Ascending aorta (tissue), 2 donors: ENCODE measurements around the gene NR2F1-AS1. TPM values are rescaled to one million over a fixed set of nuclear protein-coding genes. Genes with fewer than 3 reads are reported as not detected.
"Not testable (repeated sequence)": the region's sequence is repeated elsewhere in the genome, so short reads cannot be mapped to it uniquely, and the experiment has no call there.

Source experiments
- DNase-seq, 2 donors: peaks; one replicate each; pipeline ENCODE4 v3.0.0-alpha.2; 2019; ENCODE audit warnings: low spot score in 2 of 2
- H3K27ac ChIP-seq, 2 donors: fragments of 200-600 bp; sonication (generic); one replicate each; pipeline ENCODE4 v1.5.1; 2016 to 2017; ENCODE audit warnings: mild to moderate bottlenecking in 1 of 2
- H3K27me3 ChIP-seq: fragments of 200-600 bp; sonication (generic); one replicate; pipeline ENCODE4 v1.5.1; 2017
- H3K36me3 ChIP-seq, 2 donors: fragments of 200-600 bp; sonication (generic); one replicate each; pipeline ENCODE4 v1.5.1; 2016
- H3K4me1 ChIP-seq, 2 donors: fragments of 200-600 bp; sonication (generic); one replicate each; pipeline ENCODE4 v1.5.1; 2016 to 2017; ENCODE audit warnings: mild to moderate bottlenecking in 1 of 2
- H3K4me3 ChIP-seq, 2 donors: fragments of 200-600 bp; sonication (generic); one replicate each; pipeline ENCODE4 v1.5.1; 2016 to 2017; ENCODE audit warnings: mild to moderate bottlenecking in 1 of 2
- H3K9me3 ChIP-seq, 2 donors: fragments of 200-600 bp; sonication (generic); one replicate each; pipeline ENCODE4 v1.5.1; 2016
- CTCF ChIP-seq, 3 experiments: fragments of 200-600 bp in 2 of 3; fragments of 450-650 bp in 1 of 3; sonication (generic) in 2 of 3; IDR thresholded peaks; one replicate each; pipeline ENCODE4 v1.5.1; 2016 to 2019; ENCODE audit warnings: antibody characterized with exemption in 3 of 3, mild to moderate bottlenecking in 1 of 3, moderate library complexity in 1 of 3
- intact Hi-C: fragments of 100-400 bp; cut with DNase I; formaldehyde crosslinking; loops from one replicate; pipeline ENCODE4 v1.15.1; 2023
- total RNA-seq: library from RNA; depleted of rRNA; stranded (reverse); fragments of >200 nt; gene quantifications from one replicate; pipeline ENCODE4 v1.1.0, GENCODE V29; 2016

Gene NR2F1-AS1
- total RNA-seq, 1 donor from 2014 or later = 0.85 TPM

GRCh38 chr5:93511445-93511844 lies 69.6 kb downstream of the NR2F1-AS1 start:
- no peak overlapping the region for H3K4me3 ChIP-seq
- no peak for DNase-seq
- H3K27me3 ChIP-seq = no peaks in the 10 kb centered on the region
- no peaks in the 10 kb centered on the region for H3K9me3 ChIP-seq
- no peak for TF ChIP-seq CTCF (IDR thresholded peaks at IDR 0.05)
- H3K4me1 ChIP-seq = no peaks in the 10 kb centered on the region
- H3K27ac ChIP-seq = no peak overlapping the region
- no peaks in the 10 kb centered on the region for H3K36me3 ChIP-seq
- intact Hi-C loops = no loop called here

DNA sequence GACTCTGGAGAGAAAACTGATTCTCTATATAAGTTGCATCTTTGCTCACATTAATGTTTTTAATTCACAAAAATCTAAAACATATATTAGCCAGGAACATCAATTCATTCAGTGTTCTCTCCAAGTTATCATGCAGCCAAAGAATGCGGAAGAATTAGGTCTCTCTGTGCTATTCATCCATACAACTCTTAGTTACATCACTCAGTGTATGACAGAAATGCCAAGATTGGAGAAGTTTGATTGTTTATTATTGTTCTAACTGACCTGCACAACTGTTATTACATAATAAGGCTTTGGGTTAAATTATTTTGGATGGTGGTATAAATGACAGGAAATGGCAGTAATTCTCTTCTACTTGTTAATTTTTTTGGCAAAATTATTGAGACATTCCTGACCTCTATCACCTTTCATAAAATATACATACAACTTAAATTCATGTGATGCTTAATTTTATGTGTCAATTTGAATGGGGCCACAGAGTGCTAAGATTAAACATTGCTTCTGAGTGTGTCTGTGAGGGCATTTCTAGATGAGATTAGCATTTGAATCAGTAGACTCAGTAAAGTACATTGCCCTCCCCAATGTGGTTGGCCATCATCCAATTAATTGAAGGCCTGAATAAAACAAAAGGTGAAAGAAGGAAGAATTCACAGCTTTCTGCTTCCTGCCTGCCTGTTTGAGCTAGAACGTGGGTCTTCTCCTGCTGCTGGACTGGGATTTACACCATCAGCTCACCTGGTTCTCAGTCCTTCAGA lies 70.2 kb downstream of the NR2F1-AS1 start:
- intact Hi-C loops = no loop called here
- H3K4me1 ChIP-seq = no peaks in the 10 kb centered on the region
- H3K9me3 ChIP-seq = no peaks in the 10 kb centered on the region
- no peak overlapping the region for H3K27ac ChIP-seq
- H3K36me3 ChIP-seq = no peaks in the 10 kb centered on the region
- H3K27me3 ChIP-seq = no peaks in the 10 kb centered on the region
- no peak overlapping the region for H3K4me3 ChIP-seq
- no peak for DNase-seq
- no peak for TF ChIP-seq CTCF (IDR thresholded peaks at IDR 0.05)

- H3K27me3 ChIP-seq, H3K4me1 ChIP-seq, H3K36me3 ChIP-seq, H3K4me3 ChIP-seq, DNase-seq, H3K27ac ChIP-seq, H3K9me3 ChIP-seq, intact Hi-C loops: not testable (repeated sequence)
Observed at GRCh38 chr5:93505553-93505952, 75.5 kb downstream of the NR2F1-AS1 start.

DNA sequence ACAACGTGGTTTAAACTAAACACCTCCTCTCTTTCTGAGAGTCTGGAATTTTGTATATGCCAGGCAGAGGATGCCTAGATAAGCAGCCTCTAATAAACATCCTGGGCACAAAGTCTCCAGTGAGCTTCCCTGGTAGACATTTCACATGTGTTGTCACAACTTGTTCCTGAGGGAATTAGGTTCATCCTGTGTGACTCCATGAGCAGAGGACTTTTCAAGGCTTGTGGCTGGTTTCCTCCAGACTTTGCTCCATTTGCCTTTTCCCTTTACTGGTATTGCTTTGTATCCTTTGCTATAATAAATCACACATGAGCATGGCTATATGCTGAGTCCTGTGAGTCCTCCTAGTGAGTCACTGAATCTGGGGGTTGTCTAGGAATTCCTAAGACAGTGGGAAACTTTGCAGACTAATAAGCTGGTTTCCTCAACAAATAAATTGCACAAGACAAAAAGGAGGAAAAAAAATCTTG lies 77.4 kb downstream of the NR2F1-AS1 start:
- intact Hi-C loops = no loop called here
- Histone ChIP-seq H3K9me3 (no peaks in the 10 kb centered on the region), H3K36me3 (no peaks in the 10 kb centered on the region), H3K27me3 (no peaks in the 10 kb centered on the region), H3K4me3 (no peak overlapping the region), H3K4me1 (no peaks in the 10 kb centered on the region), H3K27ac (no peak overlapping the region)
- DNase-seq = no peak
- TF ChIP-seq CTCF (IDR thresholded peaks at IDR 0.05) = no peak

DNA sequence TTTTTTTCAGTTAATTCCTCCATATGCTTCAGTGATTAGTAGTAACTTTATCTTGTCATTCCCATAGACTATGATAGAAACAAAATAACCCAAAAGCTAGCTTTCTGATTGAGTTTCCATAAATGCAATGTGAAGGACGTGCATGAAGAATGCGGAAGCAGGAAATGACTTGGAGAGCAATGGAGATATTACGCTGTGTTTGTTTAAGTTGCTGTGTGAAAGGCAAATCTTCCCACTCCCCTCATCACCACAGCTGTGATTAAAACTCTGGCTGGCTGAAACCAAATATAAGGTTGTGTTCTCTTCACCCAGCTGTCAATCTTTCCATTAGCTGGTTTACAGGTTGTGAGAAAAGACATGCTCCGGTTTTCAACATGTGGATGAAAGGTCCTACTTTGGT lies 83.9 kb downstream of the NR2F1-AS1 start:
- intact Hi-C loops = no loop called here
- Histone ChIP-seq H3K4me1 (no peaks in the 10 kb centered on the region), H3K4me3 (no peak overlapping the region), H3K9me3 (no peaks in the 10 kb centered on the region), H3K36me3 (no peaks in the 10 kb centered on the region), H3K27me3 (no peaks in the 10 kb centered on the region), H3K27ac (no peak overlapping the region)
- no peak for DNase-seq
- no peak for TF ChIP-seq CTCF (IDR thresholded peaks at IDR 0.05)

GRCh38 chr5:93479982-93480509 lies 101.0 kb downstream of the NR2F1-AS1 start:
- H3K27ac ChIP-seq = no peak overlapping the region
- no peak for DNase-seq
- intact Hi-C loops = no loop called here
- H3K4me3 ChIP-seq = no peak overlapping the region
- no peaks in the 10 kb centered on the region for H3K36me3 ChIP-seq
- no peaks in the 10 kb centered on the region for H3K27me3 ChIP-seq
- peaks cover 0 to 2% of the 10 kb centered on the region in 2 donors for H3K9me3 ChIP-seq
- no peaks in the 10 kb centered on the region for H3K4me1 ChIP-seq
- TF ChIP-seq CTCF (IDR thresholded peaks at IDR 0.05) = no peak
